HCT116 (cell line): ENCODE measurements around the gene ENPEP. TPM values are rescaled to one million over a fixed set of nuclear protein-coding genes. Genes with fewer than 3 reads are reported as not detected.

Experiments
- ATAC-seq: fragments of 200-7000 bp; cut with Tn5 transposase; 2 replicates; pipeline ENCODE4 v1.9.1; 2020; ENCODE audit warnings: mild to moderate bottlenecking, moderate library complexity
- BruUV-seq: library from RNA; stranded (reverse); fragments of 400-500 nt; replicated peaks from 2 replicates; lab custom pipeline; 2021; lab: Mats Ljungman, UMichigan
- CTCF ChIA-PET: fragments of 300-600 bp; sonication (Branson Sonifier 250); formaldehyde crosslinking; loops from one replicate; lab custom pipeline; 2021; ENCODE audit warnings: antibody characterized with exemption; lab: Charles Lee
- POLR2A ChIA-PET: fragments of 300-600, 350-600 bp; sonication (Branson Sonifier 250); formaldehyde crosslinking; loops from one replicate; lab custom pipeline; 2021; ENCODE audit warnings: antibody characterized with exemption; lab: Charles Lee
- RAD21 ChIA-PET, 2 experiments: fragments of 300-600 bp; sonication (Branson Sonifier 250); formaldehyde crosslinking; loops; one replicate each; lab custom pipeline; 2023; ENCODE audit warnings: low total read pairs in 2 of 2; ENCODE audit not compliant: uncharacterized antibody in 2 of 2, unreplicated experiment in 2 of 2, low non-redundant PET in 1 of 2; lab: Charles Lee
- DNase-seq: peaks from one replicate; pipeline ENCODE4 v3.0.0-alpha.2; 2010; ENCODE audit warnings: low read depth, low spot score
- H2AFZ ChIP-seq: fragments of 200-600 bp; shearing (Covaris generic), sonication (generic); 2 replicates; pipeline ENCODE4 v1.6.1; 2017; ENCODE audit warnings: low read depth, mixed run types, mixed read lengths, antibody characterized with exemption, low read length; ENCODE audit not compliant: poor library complexity, severe bottlenecking
- H3K27ac ChIP-seq: 2 replicates; pipeline ENCODE4 v1.5.1; 2012; ENCODE audit warnings: low read depth, low read length
- H3K27me3 ChIP-seq: fragments of 200-600 bp; sonication (generic); 2 replicates; pipeline ENCODE4 v1.6.1; 2016; ENCODE audit warnings: mixed run types, low read length, mixed read lengths; ENCODE audit not compliant: insufficient read depth
- H3K36me3 ChIP-seq, 2 experiments: fragments of 200-500 bp in 1 of 2; fragments of 200-600 bp in 1 of 2; sonication (Bioruptor generic) in 1 of 2; sonication (generic) in 1 of 2; 2 replicates each; pipeline versions ENCODE4 v1.5.1 to v1.6.1; 2014 to 2016; ENCODE audit warnings: low read length in 2 of 2, inconsistent platforms in 1 of 2, mixed read lengths in 1 of 2, mixed run types in 1 of 2; ENCODE audit not compliant: insufficient read depth in 2 of 2, control insufficient read depth in 1 of 2
- H3K4me1 ChIP-seq, 2 experiments: fragments of 200-600 bp in 1 of 2; sonication (generic) in 1 of 2; 2 replicates each; pipeline versions ENCODE4 v1.5.1 to v1.6.1; 2012 to 2017; ENCODE audit warnings: low read length in 2 of 2, inconsistent platforms in 1 of 2, mild to moderate bottlenecking in 1 of 2, mixed read lengths in 1 of 2, mixed run types in 1 of 2, moderate library complexity in 1 of 2; ENCODE audit not compliant: insufficient read depth in 2 of 2, control insufficient read depth in 1 of 2
- H3K4me2 ChIP-seq: fragments of 200-600 bp; sonication (generic); 2 replicates; pipeline ENCODE4 v1.6.1; 2017; ENCODE audit warnings: mixed run types, low read length, mixed read lengths
- H3K4me3 ChIP-seq, 2 experiments: fragments of 200-600 bp in 1 of 2; sonication (generic) in 1 of 2; replicated peaks in 1 of 2; 2 replicates each; pipeline ENCODE4 v1.5.1; 2011 to 2016; ENCODE audit warnings: low read length in 2 of 2, control low read depth in 1 of 2, low read depth in 1 of 2, mild to moderate bottlenecking in 1 of 2, mixed read lengths in 1 of 2, mixed run types in 1 of 2
- H3K79me2 ChIP-seq: fragments of 200-600 bp; sonication (generic); 2 replicates; pipeline ENCODE4 v1.6.1; 2017; ENCODE audit warnings: mild to moderate bottlenecking, mixed run types, low read length, moderate library complexity, mixed read lengths; ENCODE audit not compliant: insufficient read depth
- H3K9ac ChIP-seq: fragments of 200-600 bp; sonication (generic); 2 replicates; pipeline ENCODE4 v1.6.1; 2016; ENCODE audit warnings: low read length, mixed read lengths
- H3K9me2 ChIP-seq: fragments of 200-600 bp; sonication (generic), shearing (Covaris generic); 2 replicates; pipeline ENCODE4 v1.6.1; 2017; ENCODE audit warnings: mixed run types, mild to moderate bottlenecking, moderate library complexity; ENCODE audit not compliant: insufficient read depth
- H3K9me3 ChIP-seq, 2 experiments: fragments of 200-500 bp in 1 of 2; fragments of 200-600 bp in 1 of 2; sonication (Bioruptor generic) in 1 of 2; sonication (generic) in 1 of 2; 2 replicates each; pipeline ENCODE4 v1.6.1; 2014 to 2017; ENCODE audit warnings: low read length in 2 of 2, mixed read lengths in 2 of 2, inconsistent platforms in 1 of 2, low read depth in 1 of 2, mild to moderate bottlenecking in 1 of 2, mixed run types in 1 of 2, moderate library complexity in 1 of 2; ENCODE audit not compliant: control insufficient read depth in 1 of 2, insufficient read depth in 1 of 2
- H4K20me1 ChIP-seq: fragments of 200-600 bp; sonication (generic), shearing (Covaris generic); 2 replicates; pipeline ENCODE4 v1.6.1; 2017; ENCODE audit warnings: mixed run types, mild to moderate bottlenecking, moderate library complexity; ENCODE audit not compliant: insufficient read depth
- CBX3 ChIP-seq: IDR thresholded peaks from 2 replicates; pipeline ENCODE4 v1.6.1; 2012; ENCODE audit warnings: low read depth
- CEBPB ChIP-seq: IDR thresholded peaks from 2 replicates; pipeline ENCODE4 v1.6.1; 2012; ENCODE audit warnings: low read depth
- EZH2phosphoT487 ChIP-seq: fragments of 200-600 bp; IDR thresholded peaks from 2 replicates; pipeline ENCODE4 v1.6.1; 2018; ENCODE audit warnings: antibody characterized with exemption, borderline replicate concordance
- FOSL1 ChIP-seq: IDR thresholded peaks from 2 replicates; pipeline ENCODE4 v1.6.1; 2012; ENCODE audit warnings: low read depth
- JUND ChIP-seq: IDR thresholded peaks from 2 replicates; pipeline ENCODE4 v1.6.1; 2012
- POLR2AphosphoS5 ChIP-seq: IDR thresholded peaks from 2 replicates; pipeline ENCODE4 v1.6.1; 2011; ENCODE audit warnings: mild to moderate bottlenecking, low read depth, low read length, moderate library complexity
- RAD21 ChIP-seq: IDR thresholded peaks from 2 replicates; pipeline ENCODE4 v1.6.1; 2012; ENCODE audit warnings: low read depth, mild to moderate bottlenecking
- SIN3A ChIP-seq: IDR thresholded peaks from 2 replicates; pipeline ENCODE4 v1.6.1; 2012; ENCODE audit warnings: low read depth
- SP1 ChIP-seq: IDR thresholded peaks from 2 replicates; pipeline ENCODE4 v1.6.1; 2012; ENCODE audit warnings: low read depth
- SRF ChIP-seq: IDR thresholded peaks from 2 replicates; pipeline ENCODE4 v1.6.1; 2012; ENCODE audit warnings: low read depth
- TCF7L2 ChIP-seq: IDR thresholded peaks from 2 replicates; pipeline ENCODE4 v1.7.0; 2011; ENCODE audit warnings: borderline replicate concordance, inconsistent platforms; ENCODE audit not compliant: insufficient read depth, insufficient read length; ENCODE audit errors: extremely low read depth
- YY1 ChIP-seq: IDR thresholded peaks from 2 replicates; pipeline ENCODE4 v1.6.1; 2011; ENCODE audit warnings: low read length, low read depth, moderate library complexity, mild to moderate bottlenecking; ENCODE audit not compliant: insufficient replicate concordance; ENCODE audit errors: extremely low read depth
- ZFX ChIP-seq: fragments of 450-650 bp; IDR thresholded peaks from 2 replicates; pipeline ENCODE4 v1.6.1; 2017
- ZNF274 ChIP-seq: fragments of 200-500 bp; sonication (Bioruptor generic); IDR thresholded peaks from 2 replicates; pipeline ENCODE4 v1.6.1; 2014; ENCODE audit warnings: mild to moderate bottlenecking, low read depth, low read length, inconsistent platforms
- intact Hi-C: fragments of 100-400 bp; cut with micrococcal nuclease; formaldehyde crosslinking; loops from 2 replicates; pipeline ENCODE4 v1.10.0; 2022
- total RNA-seq: library from RNA; stranded (reverse); gene quantifications from one replicate; pipeline ENCODE4 v1.2.1, GENCODE V29; 2021; ENCODE audit not compliant: unreplicated experiment
- TF ChIP-seq, protein P1 (sequence below): IDR thresholded peaks from 2 replicates; pipeline ENCODE4 v1.6.1; 2012; ENCODE audit warnings: low read depth
- TF ChIP-seq, protein P2 (sequence below), 3 experiments: fragments of 200-600 bp in 1 of 3; sonication (generic) in 1 of 3; IDR thresholded peaks in 2 of 3; conservative IDR thresholded peaks in 1 of 3; 2 replicates each; pipeline ENCODE4 v1.5.1; 2012 to 2017; ENCODE audit warnings: low read depth in 2 of 3, low read length in 2 of 3, antibody characterized with exemption in 1 of 3, borderline replicate concordance in 1 of 3, control low read depth in 1 of 3, mild to moderate bottlenecking in 1 of 3, mixed read lengths in 1 of 3, mixed run types in 1 of 3, moderate library complexity in 1 of 3; ENCODE audit not compliant: insufficient read depth in 1 of 3
- TF ChIP-seq, protein P3 (sequence below): IDR thresholded peaks from 2 replicates; pipeline ENCODE4 v1.6.1; 2012
- TF ChIP-seq, protein P4 (sequence below): IDR thresholded peaks from 2 replicates; pipeline ENCODE4 v1.6.1; 2011; ENCODE audit warnings: mild to moderate bottlenecking, low read length, moderate library complexity; ENCODE audit not compliant: insufficient replicate concordance; ENCODE audit errors: extremely low read depth

Gene ENPEP
- total RNA-seq, 1 experiment from 2014 or later = 4.5 TPM

DNA sequence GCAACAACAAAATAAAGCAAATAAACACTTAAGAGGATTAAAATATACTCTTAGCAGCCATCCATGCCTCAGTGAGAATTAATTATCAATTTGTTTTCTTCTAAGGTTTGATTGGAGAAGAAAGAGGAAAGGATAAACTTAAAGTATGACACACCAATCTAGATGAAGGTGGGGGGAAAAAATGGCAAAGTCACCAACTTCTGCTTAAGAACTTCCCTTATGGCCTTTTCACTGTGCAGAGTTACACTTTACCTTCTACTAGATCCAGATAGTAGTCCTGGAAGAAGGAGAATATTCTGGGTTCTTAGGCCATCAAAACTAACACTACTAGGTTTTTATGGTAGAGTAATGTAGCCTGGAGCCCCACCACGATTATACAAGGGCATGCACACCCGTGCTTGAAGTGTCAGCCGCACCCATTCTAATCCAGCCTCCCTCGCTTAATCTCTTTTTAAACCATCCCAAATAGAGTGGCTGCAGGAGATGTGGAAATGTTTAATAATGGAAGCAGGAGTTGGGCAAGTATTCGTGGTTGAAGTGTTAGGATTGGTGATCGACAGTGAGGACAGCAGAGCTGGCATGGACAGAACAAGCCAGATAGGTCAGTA, 14.1 kb downstream of the ENPEP start:
- H4K20me1 ChIP-seq = no peaks in the 10 kb centered on the region
- no peak overlapping the region for H3K9ac ChIP-seq
- no TSS peak for BruUV-seq
- no peaks in the 10 kb centered on the region for H3K9me3 ChIP-seq
- ATAC-seq = no peak
- no peak overlapping the region for H3K27ac ChIP-seq
- ChIA-PET RAD21 (no interaction called here), CTCF (no interaction called here), POLR2A (no interaction called here)
- H3K9me2 ChIP-seq = no peaks in the 10 kb centered on the region
- H3K4me1 ChIP-seq = peaks cover 0 to 8% of the 10 kb centered on the region in 2 experiments; a peak in 1 of 4 replicates
- no peaks in the 10 kb centered on the region for H3K79me2 ChIP-seq
- H3K27me3 ChIP-seq = no peaks in the 10 kb centered on the region
- intact Hi-C loops = no loop called here
- DNase-seq = no peak
- H3K4me2 ChIP-seq = no peak overlapping the region
- no peaks in the 10 kb centered on the region for H3K36me3 ChIP-seq
- no peak overlapping the region for H3K4me3 ChIP-seq
- TF ChIP-seq, protein P1, sequence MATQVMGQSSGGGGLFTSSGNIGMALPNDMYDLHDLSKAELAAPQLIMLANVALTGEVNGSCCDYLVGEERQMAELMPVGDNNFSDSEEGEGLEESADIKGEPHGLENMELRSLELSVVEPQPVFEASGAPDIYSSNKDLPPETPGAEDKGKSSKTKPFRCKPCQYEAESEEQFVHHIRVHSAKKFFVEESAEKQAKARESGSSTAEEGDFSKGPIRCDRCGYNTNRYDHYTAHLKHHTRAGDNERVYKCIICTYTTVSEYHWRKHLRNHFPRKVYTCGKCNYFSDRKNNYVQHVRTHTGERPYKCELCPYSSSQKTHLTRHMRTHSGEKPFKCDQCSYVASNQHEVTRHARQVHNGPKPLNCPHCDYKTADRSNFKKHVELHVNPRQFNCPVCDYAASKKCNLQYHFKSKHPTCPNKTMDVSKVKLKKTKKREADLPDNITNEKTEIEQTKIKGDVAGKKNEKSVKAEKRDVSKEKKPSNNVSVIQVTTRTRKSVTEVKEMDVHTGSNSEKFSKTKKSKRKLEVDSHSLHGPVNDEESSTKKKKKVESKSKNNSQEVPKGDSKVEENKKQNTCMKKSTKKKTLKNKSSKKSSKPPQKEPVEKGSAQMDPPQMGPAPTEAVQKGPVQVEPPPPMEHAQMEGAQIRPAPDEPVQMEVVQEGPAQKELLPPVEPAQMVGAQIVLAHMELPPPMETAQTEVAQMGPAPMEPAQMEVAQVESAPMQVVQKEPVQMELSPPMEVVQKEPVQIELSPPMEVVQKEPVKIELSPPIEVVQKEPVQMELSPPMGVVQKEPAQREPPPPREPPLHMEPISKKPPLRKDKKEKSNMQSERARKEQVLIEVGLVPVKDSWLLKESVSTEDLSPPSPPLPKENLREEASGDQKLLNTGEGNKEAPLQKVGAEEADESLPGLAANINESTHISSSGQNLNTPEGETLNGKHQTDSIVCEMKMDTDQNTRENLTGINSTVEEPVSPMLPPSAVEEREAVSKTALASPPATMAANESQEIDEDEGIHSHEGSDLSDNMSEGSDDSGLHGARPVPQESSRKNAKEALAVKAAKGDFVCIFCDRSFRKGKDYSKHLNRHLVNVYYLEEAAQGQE = no peak
- TF ChIP-seq, protein P2, sequence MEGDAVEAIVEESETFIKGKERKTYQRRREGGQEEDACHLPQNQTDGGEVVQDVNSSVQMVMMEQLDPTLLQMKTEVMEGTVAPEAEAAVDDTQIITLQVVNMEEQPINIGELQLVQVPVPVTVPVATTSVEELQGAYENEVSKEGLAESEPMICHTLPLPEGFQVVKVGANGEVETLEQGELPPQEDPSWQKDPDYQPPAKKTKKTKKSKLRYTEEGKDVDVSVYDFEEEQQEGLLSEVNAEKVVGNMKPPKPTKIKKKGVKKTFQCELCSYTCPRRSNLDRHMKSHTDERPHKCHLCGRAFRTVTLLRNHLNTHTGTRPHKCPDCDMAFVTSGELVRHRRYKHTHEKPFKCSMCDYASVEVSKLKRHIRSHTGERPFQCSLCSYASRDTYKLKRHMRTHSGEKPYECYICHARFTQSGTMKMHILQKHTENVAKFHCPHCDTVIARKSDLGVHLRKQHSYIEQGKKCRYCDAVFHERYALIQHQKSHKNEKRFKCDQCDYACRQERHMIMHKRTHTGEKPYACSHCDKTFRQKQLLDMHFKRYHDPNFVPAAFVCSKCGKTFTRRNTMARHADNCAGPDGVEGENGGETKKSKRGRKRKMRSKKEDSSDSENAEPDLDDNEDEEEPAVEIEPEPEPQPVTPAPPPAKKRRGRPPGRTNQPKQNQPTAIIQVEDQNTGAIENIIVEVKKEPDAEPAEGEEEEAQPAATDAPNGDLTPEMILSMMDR (IDR thresholded peaks at IDR 0.05 in 2 of 3, conservative IDR thresholded peaks at IDR 0.05 in 1 of 3; ENCODE audit: borderline replicate concordance in 1 of 3, insufficient read depth in 1 of 3, low read depth in 2 of 3, low read length in 2 of 3) = no peak
- TF ChIP-seq CBX3 (no peak), YY1 (no peak), CEBPB (no peak), ZNF274 (no peak), TCF7L2 (no peak), SIN3A (no peak), SP1 (no peak), SRF (no peak), JUND (no peak), ZFX (no peak), RAD21 (no peak), EZH2phosphoT487 (no peak), POLR2AphosphoS5 (no peak), FOSL1 (no peak)
- TF ChIP-seq, protein P3, sequence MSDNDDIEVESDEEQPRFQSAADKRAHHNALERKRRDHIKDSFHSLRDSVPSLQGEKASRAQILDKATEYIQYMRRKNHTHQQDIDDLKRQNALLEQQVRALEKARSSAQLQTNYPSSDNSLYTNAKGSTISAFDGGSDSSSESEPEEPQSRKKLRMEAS = no peak
- TF ChIP-seq, protein P4, sequence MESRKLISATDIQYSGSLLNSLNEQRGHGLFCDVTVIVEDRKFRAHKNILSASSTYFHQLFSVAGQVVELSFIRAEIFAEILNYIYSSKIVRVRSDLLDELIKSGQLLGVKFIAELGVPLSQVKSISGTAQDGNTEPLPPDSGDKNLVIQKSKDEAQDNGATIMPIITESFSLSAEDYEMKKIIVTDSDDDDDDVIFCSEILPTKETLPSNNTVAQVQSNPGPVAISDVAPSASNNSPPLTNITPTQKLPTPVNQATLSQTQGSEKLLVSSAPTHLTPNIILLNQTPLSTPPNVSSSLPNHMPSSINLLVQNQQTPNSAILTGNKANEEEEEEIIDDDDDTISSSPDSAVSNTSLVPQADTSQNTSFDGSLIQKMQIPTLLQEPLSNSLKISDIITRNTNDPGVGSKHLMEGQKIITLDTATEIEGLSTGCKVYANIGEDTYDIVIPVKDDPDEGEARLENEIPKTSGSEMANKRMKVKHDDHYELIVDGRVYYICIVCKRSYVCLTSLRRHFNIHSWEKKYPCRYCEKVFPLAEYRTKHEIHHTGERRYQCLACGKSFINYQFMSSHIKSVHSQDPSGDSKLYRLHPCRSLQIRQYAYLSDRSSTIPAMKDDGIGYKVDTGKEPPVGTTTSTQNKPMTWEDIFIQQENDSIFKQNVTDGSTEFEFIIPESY = no peak
- no peak overlapping the region for H2AFZ ChIP-seq
